ENCODE results near the gene CHSY3.

The CHSY3 gene

GRCh38 chr5:130032807-130033206 is 128.5 kb downstream of the CHSY3 start:
- no peak for DNase-seq

- no peak for DNase-seq
These were observed 130.4 kb downstream of the CHSY3 start for GRCh38 chr5:130034566-130035210.

- DNase-seq, result no peak
These were observed 131.1 kb downstream of the CHSY3 start for GRCh38 chr5:130035388-130035787.

GRCh38 chr5:130037905-130038304 is 133.6 kb downstream of the CHSY3 start:
- no peak for DNase-seq

- DNase-seq, result no peak
These were observed 139.6 kb downstream of the CHSY3 start for GRCh38 chr5:130043834-130044233.

GRCh38 chr5:130045334-130045733 is 141.1 kb downstream of the CHSY3 start:
- DNase-seq, result no peak

DNA sequence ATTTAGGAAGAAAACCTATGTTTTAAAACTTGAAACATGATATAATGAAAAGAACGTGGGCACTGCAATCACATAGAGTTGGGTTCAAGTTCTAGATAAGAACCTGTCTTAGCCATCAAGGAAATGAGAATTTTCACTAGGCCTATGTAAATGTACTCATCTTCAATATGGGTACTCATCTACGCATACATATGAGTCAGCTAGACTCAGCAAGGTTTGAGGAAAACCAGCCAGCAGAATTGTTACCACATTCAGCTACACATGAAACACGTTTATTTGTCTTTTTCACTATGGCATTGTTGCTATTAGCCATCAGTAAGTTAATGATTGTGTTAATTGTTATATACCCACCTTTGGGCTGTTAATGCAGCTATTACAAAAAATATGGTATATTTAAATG is 146.3 kb downstream of the CHSY3 start:
- DNase-seq, result no peak

GRCh38 chr5:130052752-130053151 is 148.5 kb downstream of the CHSY3 start:
- no peak for DNase-seq

GRCh38 chr5:130055572-130055971 is 151.3 kb downstream of the CHSY3 start:
- DNase-seq, result no peak

GRCh38 chr5:130061746-130062145 is 157.5 kb downstream of the CHSY3 start:
- DNase-seq, result no peak

DNA sequence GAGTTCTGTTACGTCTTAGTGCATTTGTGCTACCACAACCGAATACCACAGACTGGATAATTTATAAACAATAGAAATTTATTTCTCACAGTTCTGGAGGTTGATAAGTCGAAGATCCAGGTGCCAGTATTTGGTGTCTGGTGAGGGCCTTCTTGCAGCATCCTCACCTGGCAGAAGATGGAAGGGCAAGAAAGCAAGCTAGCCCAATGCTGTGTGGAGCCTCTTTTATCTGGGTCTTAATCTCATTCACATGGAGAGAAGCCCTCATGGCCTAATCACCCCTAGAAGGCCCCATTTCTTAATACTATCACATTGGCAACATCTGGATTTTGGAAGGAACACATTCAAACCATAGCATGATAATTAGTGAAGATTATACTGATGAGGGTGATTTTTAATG is 159.3 kb downstream of the CHSY3 start:
- no peak for DNase-seq

DNA sequence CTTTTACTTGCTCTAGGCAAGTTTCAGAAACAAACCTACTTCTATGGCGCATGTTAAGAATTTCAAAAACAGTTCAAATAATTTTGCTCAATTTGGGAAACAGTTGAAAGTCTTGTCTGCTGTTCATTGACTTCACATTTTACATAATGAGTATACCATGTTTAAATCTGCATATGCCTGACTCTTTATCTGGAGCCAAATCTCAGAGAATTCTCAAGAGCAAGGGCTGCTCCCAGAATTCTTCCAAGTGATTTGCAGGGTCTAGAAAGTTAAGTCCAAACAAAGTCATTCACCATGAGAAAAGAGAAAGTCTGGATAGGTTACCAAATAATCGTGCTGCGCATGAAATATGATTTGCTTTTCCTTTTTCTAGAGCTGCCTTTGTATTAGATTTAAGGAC is 160.2 kb downstream of the CHSY3 start:
- no peak for DNase-seq

DNA sequence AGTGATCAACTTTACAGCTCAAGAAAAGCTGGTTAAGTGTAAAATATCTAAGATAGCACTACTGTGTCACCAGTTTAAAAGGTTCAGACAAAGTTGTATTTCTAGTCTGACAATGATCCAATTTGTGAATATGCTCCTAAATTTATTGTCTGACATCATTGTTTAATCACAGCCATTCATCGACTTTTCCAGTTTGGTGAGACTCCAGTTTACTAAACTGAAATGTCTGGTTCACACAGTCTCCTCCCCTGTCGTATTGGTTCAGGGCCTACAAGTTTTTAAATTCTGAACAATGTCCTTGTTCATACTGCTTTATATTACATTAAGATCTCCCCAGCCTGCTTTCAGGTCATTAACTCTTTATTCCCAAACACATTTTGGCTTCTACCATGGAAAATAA is 161.4 kb downstream of the CHSY3 start:
- DNase-seq, result no peak

DNA sequence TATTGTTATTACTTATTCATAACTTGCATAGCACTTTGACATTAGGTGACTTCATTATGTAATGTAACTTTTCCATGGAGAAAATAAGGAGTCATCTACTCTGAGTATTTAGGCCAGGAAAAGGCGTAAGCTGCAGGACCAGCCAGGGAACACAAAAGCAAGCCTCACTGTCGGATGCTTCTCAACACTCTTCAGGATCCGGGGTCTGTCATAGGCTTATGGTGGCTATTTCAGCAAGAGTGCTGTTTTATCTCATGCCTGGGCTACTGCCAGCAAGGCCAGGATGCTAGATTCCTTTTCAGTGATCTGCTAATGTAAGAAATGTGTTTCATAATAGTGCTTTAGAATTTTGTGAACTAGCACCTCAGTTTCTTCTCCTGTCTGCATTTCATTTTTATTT is 162.4 kb downstream of the CHSY3 start:
- DNase-seq, result no peak

- DNase-seq, result no peak
These were observed 163.1 kb downstream of the CHSY3 start for GRCh38 chr5:130067364-130067763.

DNA sequence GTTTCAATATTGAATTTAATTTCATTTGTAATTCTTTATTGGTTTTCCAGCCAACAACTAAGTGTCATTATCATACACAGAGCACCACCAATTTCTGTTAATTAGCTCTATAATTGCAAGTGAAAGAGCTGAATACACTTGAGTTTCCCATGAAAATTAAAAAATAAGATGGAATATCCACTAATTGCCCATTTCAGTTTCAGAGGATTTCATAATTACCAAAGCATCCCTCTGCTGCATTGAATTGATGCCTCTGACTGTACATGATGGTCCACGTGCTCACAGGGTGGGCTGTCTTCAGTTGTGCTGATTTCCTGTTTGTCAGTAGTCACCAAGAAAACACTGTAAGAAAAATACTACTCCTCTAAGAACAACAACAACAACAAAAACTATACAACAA is 163.8 kb downstream of the CHSY3 start:
- DNase-seq, result no peak

DNA sequence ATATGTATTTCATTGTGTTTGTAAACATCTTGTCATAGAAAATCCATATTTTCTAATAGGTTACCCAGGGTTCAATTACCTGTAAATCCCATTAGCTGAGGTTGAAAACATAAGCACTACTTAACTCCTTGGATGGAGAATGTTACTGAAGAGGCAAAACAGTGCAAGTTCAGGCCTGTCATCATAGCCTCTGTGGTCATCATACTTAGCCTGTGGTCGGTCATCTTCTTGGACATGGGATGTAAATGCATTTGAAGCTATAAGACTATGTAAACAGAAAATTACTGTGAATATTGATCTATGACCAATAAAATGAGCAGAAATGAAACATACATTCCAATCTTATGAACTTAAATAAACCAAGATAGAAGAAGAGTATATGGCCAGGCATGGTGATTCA is 164.7 kb downstream of the CHSY3 start:
- DNase-seq, result no peak

- DNase-seq, result no peak
These were observed 170.6 kb downstream of the CHSY3 start for GRCh38 chr5:130074820-130075219.

- no peak for DNase-seq
These were observed 172.7 kb downstream of the CHSY3 start for GRCh38 chr5:130077007-130077406.

GRCh38 chr5:130078661-130079060 is 174.4 kb downstream of the CHSY3 start:
- no peak for DNase-seq

GRCh38 chr5:130090569-130091270 is 186.5 kb downstream of the CHSY3 start:
- DNase-seq, result no peak

DNA sequence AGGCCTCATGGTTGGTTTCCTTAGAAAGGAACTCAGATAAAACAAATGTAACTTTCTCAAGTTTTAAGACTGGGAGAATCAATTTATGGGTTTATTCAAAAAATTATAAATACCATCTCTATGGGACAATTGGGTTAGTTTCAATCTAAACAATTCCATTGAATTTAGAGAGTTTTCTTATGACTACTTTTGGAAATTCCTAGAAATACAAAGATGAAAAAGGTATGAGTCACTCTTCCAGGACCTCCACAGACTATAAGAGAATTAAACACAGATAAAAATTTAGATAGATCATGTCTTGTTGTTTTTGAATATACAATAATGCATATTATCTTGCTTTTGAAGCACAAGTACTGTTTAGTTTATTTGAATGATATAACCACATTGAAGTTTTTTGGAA is 188.7 kb downstream of the CHSY3 start:
- no peak for DNase-seq

DNA sequence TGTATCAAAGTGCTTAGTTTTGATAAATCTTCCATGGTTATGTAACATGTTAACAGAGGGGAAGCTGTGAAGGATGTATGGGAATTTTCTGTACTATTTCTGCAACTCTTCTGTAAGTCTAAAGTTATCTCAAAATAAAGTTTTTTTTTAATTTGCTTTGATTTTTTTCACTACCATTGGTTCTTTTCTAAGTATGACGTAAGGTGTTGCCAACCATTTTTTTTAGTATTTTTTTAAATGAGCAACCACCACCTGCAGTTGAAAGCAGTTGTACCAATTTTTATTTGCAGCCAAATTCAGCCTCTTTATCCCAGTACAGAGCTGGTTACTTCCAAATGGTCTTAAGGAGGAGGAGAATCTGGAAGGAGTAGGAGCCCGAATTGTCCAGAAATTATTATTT is 192.2 kb downstream of the CHSY3 start:
- DNase-seq, result no peak

GRCh38 chr5:130099008-130099407 is 194.7 kb downstream of the CHSY3 start:
- DNase-seq, result no peak

DNA sequence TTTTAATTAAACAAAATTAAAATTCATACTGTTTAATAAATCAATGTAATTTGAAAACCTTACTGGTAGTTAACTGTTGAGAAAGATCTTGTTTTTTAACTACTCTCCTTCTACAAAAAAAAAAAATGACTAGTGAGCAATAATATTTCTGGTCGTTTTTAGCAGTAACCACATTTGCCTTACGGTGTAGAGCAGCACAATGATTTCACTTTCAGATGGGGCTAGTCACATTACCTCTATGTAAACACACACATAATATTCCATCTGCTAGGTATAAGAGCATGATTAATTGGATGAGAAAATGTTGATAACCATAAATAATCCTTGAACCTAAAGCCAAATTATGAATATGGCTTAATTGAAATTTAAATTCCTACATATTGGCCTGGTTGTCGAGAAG is 198.1 kb downstream of the CHSY3 start:
- no peak for DNase-seq

Measured in stimulated activated CD8-positive, alpha-beta memory T cell treated with anti-CD3 and anti-CD28 coated beads, Interleukin-4, amount 100 ng/mL, for 48 hours (primary cell).